Prostate gland (tissue), 2 donors: Measurements from ENCODE around the gene GSE1.

Experiments
- POLR2A ChIP-seq: fragments of 450-650 bp; IDR thresholded peaks from one replicate; pipeline ENCODE4 v1.6.1; 2016; ENCODE audit warnings: antibody characterized with exemption, mild to moderate bottlenecking
- POLR2AphosphoS5 ChIP-seq: sonication (generic); formaldehyde crosslinking; IDR thresholded peaks from one replicate; pipeline ENCODE4 v1.6.1; 2017; ENCODE audit warnings: antibody characterized with exemption
- TF ChIP-seq, protein P1 (sequence below), 4 experiments: fragments of 200-600 bp in 2 of 4; fragments of 450-650 bp in 2 of 4; sonication (generic) in 2 of 4; IDR thresholded peaks; 1 replicate in 3 of 4; 2 replicates in 1 of 4; pipeline ENCODE4 v1.5.1; 2016 to 2019; ENCODE audit warnings: antibody characterized with exemption in 4 of 4, mild to moderate bottlenecking in 2 of 4, moderate library complexity in 2 of 4

DNA sequence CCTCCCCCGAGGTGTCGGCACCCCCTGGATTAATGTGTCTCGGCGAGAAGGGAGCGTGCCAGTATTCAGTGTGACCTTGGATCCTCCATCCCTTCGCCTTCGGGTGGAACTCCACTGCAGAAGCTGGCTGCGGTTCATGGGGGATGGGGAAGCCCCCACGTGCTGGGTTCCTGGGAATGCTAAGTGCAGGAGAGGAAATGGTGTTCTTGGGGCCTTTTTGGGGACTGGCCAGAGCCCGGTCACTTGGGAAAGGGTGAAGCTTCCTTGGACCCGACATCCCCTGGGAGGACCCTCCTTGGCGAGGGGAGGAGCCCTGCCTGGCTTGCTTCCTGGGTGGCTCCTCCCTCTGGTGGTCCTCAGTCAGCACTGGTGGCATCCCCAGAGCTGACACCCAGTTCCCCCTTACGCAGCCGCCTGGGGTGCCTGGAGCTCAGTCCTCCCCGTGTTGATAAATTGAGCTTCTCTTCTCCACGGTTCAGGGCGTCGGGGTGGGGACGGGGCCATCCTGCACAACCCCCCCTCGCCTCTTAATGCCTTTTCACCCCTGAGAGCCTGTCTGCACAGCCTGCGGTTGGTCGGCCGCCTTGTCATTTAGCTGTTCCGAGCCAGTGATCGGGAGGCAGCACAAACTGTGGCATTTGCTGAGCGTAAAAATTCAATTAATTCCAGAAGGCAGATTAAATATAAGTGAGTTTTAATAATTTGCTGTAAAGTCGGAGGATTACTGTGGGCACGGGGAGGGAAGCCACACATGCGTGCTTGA, 30.7 kb upstream of the GSE1 start:
- TF ChIP-seq POLR2A (no peak), POLR2AphosphoS5 (no peak)
- TF ChIP-seq, protein P1, sequence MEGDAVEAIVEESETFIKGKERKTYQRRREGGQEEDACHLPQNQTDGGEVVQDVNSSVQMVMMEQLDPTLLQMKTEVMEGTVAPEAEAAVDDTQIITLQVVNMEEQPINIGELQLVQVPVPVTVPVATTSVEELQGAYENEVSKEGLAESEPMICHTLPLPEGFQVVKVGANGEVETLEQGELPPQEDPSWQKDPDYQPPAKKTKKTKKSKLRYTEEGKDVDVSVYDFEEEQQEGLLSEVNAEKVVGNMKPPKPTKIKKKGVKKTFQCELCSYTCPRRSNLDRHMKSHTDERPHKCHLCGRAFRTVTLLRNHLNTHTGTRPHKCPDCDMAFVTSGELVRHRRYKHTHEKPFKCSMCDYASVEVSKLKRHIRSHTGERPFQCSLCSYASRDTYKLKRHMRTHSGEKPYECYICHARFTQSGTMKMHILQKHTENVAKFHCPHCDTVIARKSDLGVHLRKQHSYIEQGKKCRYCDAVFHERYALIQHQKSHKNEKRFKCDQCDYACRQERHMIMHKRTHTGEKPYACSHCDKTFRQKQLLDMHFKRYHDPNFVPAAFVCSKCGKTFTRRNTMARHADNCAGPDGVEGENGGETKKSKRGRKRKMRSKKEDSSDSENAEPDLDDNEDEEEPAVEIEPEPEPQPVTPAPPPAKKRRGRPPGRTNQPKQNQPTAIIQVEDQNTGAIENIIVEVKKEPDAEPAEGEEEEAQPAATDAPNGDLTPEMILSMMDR (IDR thresholded peaks at IDR 0.05) = no peak
